WTC11 (cell line): ENCODE measurements around the gene SPIRE2. TPM values are rescaled to one million over a fixed set of nuclear protein-coding genes. Genes with fewer than 3 reads are reported as not detected.
A peak's percentile ranks its signal among the peaks of the same experiment; 100 is the strongest.

Source experiments
- AR ChIP-seq: fragments of 250-450 bp; sonication (Bioruptor Pico); IDR thresholded peaks from 2 replicates; pipeline ENCODE4 v1.9.0; 2021; ENCODE audit warnings: mild to moderate bottlenecking
- CTCF ChIP-seq: fragments of 200-600 bp; IDR thresholded peaks from 2 replicates; pipeline ENCODE4 v1.8.0; 2022; ENCODE audit warnings: antibody characterized with exemption
- ESRRA ChIP-seq: sonication (generic); formaldehyde crosslinking; IDR thresholded peaks from 2 replicates; pipeline ENCODE4 v1.8.1; 2022; ENCODE audit warnings: mild to moderate bottlenecking, missing genetic modification reagents, borderline replicate concordance
- FOXK1 ChIP-seq: sonication (generic); formaldehyde crosslinking; IDR thresholded peaks from 2 replicates; pipeline ENCODE4 v1.8.0; 2022; ENCODE audit warnings: mild to moderate bottlenecking, moderate library complexity, missing genetic modification reagents
- GRHL2 ChIP-seq: fragments of 250-450 bp; sonication (Bioruptor Pico); IDR thresholded peaks from 2 replicates; pipeline ENCODE4 v1.8.0; 2022; ENCODE audit warnings: mild to moderate bottlenecking, moderate library complexity; ENCODE audit not compliant: insufficient replicate concordance, severe bottlenecking
- JUN ChIP-seq: sonication (generic); formaldehyde crosslinking; IDR thresholded peaks from 2 replicates; pipeline ENCODE4 v1.8.0; 2023; ENCODE audit warnings: mild to moderate bottlenecking, missing genetic modification reagents
- KAT7 ChIP-seq: sonication (generic); formaldehyde crosslinking; IDR thresholded peaks from 2 replicates; pipeline ENCODE4 v1.8.1; 2023; ENCODE audit warnings: missing genetic modification reagents, mild to moderate bottlenecking, borderline replicate concordance
- NFE2L1 ChIP-seq: sonication (generic); formaldehyde crosslinking; IDR thresholded peaks from 2 replicates; pipeline ENCODE4 v1.8.1; 2023; ENCODE audit warnings: missing genetic modification reagents
- PRRX2 ChIP-seq: fragments of 250-450 bp; sonication (Bioruptor Pico); IDR thresholded peaks from 2 replicates; pipeline ENCODE4 v1.8.0; 2021; ENCODE audit warnings: mild to moderate bottlenecking
- SMAD4 ChIP-seq: sonication (generic); formaldehyde crosslinking; IDR thresholded peaks from 2 replicates; pipeline ENCODE4 v1.8.0; 2022; ENCODE audit warnings: mild to moderate bottlenecking, missing genetic modification reagents
- SOX15 ChIP-seq: fragments of 250-450 bp; sonication (Bioruptor Pico); IDR thresholded peaks from 2 replicates; pipeline ENCODE4 v1.9.0; 2021; ENCODE audit warnings: mild to moderate bottlenecking
- TP53 ChIP-seq: sonication (generic); formaldehyde crosslinking; IDR thresholded peaks from 2 replicates; pipeline ENCODE4 v1.8.1; 2023; ENCODE audit warnings: mild to moderate bottlenecking, missing genetic modification reagents
- ZNF219 ChIP-seq: sonication (generic); formaldehyde crosslinking; IDR thresholded peaks from 2 replicates; pipeline ENCODE4 v1.8.0; 2023; ENCODE audit warnings: missing genetic modification reagents, mild to moderate bottlenecking, borderline replicate concordance
- ZNF396 ChIP-seq: fragments of 250-450 bp; sonication (Bioruptor Pico); IDR thresholded peaks from 2 replicates; pipeline ENCODE4 v1.8.0; 2021; ENCODE audit warnings: mild to moderate bottlenecking, moderate library complexity, borderline replicate concordance
- total RNA-seq: library from RNA; stranded (reverse); gene quantifications from 3 replicates; pipeline ENCODE4 v1.2.3, GENCODE V29; 2021
- TF ChIP-seq, protein P1 (sequence below): fragments of 250-450 bp; sonication (Bioruptor Pico); conservative IDR thresholded peaks from 2 replicates; pipeline ENCODE4 v1.9.0; 2021; ENCODE audit warnings: mild to moderate bottlenecking
- TF ChIP-seq, protein P2 (sequence below): sonication (generic); formaldehyde crosslinking; IDR thresholded peaks from 2 replicates; pipeline ENCODE4 v1.8.0; 2022; ENCODE audit warnings: mild to moderate bottlenecking, missing genetic modification reagents
- TF ChIP-seq, protein P3 (sequence below): fragments of 250-450 bp; sonication (Bioruptor Pico); IDR thresholded peaks from 2 replicates; pipeline ENCODE4 v2.1.2; 2022; ENCODE audit warnings: mild to moderate bottlenecking, moderate library complexity
- TF ChIP-seq, protein P4 (sequence below): fragments of 250-450 bp; sonication (Bioruptor Pico); IDR thresholded peaks from 2 replicates; pipeline ENCODE4 v1.9.0; 2021; ENCODE audit warnings: moderate library complexity, mild to moderate bottlenecking, inconsistent platforms, borderline replicate concordance
- TF ChIP-seq, protein P5 (sequence below): sonication (generic); formaldehyde crosslinking; IDR thresholded peaks from 2 replicates; pipeline ENCODE4 v1.8.1; 2022; ENCODE audit warnings: low read depth, missing genetic modification reagents, borderline replicate concordance
- TF ChIP-seq, protein P6 (sequence below): fragments of 250-450 bp; sonication (Bioruptor Pico); IDR thresholded peaks from 2 replicates; pipeline ENCODE4 v1.9.0; 2021; ENCODE audit warnings: mild to moderate bottlenecking, borderline replicate concordance
- TF ChIP-seq, protein P7 (sequence below): sonication (generic); formaldehyde crosslinking; IDR thresholded peaks from 2 replicates; pipeline ENCODE4 v1.8.1; 2023; ENCODE audit warnings: mild to moderate bottlenecking, missing genetic modification reagents

The SPIRE2 gene
- total RNA-seq, 1 experiment from 2014 or later = 19.7 TPM

DNA sequence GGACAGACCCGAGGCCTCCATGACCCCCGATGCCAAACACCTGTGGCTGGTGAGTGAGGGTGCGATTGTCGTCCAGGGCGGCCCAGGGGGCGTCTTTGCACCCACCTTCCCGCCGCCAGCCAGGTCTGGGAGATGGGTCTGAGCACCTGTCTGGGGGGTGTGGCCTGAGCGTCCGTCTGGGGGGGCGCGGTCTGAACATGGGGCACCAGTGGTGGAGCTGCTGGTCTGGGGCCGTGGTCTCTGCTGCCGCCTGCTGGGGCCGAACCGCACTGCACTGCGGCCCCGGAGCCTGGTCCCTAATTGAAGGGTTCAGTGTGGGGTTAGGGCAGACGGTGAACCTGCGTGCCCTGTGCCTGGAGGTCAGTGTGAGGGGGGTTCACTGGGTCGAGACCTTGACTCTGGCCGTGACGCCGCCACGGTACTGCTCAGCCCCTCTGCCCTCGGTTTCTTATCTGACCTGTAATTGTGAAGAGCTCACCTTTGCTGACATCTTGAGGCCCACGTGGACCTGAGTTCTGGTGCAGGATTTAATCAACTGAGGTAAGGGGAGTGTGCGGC, 32.6 kb downstream of the SPIRE2 start (continued):
- TF ChIP-seq, protein P1, sequence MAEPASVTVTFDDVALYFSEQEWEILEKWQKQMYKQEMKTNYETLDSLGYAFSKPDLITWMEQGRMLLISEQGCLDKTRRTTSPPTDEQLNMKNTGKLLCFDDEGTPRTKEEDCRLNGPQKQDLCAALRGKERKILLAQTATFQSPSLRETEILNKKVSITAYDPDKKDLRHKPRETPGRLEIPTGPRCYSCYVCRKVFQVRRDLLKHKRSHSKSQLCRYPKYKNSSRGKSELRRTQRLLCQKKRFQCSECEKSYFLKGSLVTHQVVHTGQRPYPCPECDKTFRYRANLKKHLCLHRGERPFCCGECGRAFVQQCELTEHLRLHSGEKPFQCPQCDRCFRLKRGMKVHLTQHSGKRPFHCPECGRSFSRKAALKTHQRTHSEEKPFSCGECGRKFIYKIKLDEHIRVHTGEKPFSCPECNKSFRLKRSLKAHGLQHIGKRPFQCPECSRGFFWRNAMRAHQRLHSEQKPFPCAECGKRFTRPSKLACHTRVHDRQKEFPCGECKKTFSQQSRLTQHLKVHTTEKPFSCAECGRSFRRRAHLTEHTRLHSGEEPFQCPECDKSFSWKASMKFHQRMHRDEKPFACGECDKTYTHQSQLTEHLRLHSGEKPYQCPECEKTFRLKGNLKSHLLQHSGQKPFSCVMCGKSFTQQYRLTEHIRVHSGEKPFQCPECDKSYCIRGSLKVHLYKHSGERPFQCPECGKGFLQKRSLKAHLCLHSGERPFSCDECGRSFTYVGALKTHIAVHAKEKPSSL (CRISPR knock-in tag) = no peak
- TF ChIP-seq, protein P2, sequence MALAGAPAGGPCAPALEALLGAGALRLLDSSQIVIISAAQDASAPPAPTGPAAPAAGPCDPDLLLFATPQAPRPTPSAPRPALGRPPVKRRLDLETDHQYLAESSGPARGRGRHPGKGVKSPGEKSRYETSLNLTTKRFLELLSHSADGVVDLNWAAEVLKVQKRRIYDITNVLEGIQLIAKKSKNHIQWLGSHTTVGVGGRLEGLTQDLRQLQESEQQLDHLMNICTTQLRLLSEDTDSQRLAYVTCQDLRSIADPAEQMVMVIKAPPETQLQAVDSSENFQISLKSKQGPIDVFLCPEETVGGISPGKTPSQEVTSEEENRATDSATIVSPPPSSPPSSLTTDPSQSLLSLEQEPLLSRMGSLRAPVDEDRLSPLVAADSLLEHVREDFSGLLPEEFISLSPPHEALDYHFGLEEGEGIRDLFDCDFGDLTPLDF (CRISPR knock-in tag) = no peak
- no peak for TF ChIP-seq SOX15 (CRISPR knock-in tag)
- TF ChIP-seq AR (CRISPR knock-in tag) = no peak
- no peak for TF ChIP-seq GRHL2 (CRISPR knock-in tag)
- TF ChIP-seq FOXK1 = 0 out of 2 replicates have a peak, but pooled peaks have one; percentile 20
- TF ChIP-seq ZNF219 (CRISPR knock-in tag) = no peak
- TF ChIP-seq, protein P3, sequence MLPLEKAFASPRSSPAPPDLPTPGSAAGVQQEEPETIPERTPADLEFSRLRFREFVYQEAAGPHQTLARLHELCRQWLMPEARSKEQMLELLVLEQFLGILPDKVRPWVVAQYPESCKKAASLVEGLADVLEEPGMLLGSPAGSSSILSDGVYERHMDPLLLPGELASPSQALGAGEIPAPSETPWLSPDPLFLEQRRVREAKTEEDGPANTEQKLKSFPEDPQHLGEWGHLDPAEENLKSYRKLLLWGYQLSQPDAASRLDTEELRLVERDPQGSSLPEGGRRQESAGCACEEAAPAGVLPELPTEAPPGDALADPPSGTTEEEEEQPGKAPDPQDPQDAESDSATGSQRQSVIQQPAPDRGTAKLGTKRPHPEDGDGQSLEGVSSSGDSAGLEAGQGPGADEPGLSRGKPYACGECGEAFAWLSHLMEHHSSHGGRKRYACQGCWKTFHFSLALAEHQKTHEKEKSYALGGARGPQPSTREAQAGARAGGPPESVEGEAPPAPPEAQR (CRISPR knock-in tag) = no peak
- no peak for TF ChIP-seq ESRRA (CRISPR knock-in tag)
- TF ChIP-seq, protein P4, sequence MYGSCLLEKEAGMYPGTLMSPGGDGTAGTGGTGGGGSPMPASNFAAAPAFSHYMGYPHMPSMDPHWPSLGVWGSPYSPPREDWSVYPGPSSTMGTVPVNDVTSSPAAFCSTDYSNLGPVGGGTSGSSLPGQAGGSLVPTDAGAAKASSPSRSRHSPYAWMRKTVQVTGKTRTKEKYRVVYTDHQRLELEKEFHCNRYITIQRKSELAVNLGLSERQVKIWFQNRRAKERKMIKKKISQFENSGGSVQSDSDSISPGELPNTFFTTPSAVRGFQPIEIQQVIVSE (CRISPR knock-in tag) = no peak
- TF ChIP-seq, protein P5, sequence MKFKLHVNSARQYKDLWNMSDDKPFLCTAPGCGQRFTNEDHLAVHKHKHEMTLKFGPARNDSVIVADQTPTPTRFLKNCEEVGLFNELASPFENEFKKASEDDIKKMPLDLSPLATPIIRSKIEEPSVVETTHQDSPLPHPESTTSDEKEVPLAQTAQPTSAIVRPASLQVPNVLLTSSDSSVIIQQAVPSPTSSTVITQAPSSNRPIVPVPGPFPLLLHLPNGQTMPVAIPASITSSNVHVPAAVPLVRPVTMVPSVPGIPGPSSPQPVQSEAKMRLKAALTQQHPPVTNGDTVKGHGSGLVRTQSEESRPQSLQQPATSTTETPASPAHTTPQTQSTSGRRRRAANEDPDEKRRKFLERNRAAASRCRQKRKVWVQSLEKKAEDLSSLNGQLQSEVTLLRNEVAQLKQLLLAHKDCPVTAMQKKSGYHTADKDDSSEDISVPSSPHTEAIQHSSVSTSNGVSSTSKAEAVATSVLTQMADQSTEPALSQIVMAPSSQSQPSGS (CRISPR knock-in tag) = no peak
- no peak for TF ChIP-seq TP53
- TF ChIP-seq CTCF = peak; percentile 99
- no peak for TF ChIP-seq KAT7 (CRISPR knock-in tag)
- no peak for TF ChIP-seq JUN (CRISPR knock-in tag)
- TF ChIP-seq, protein P6, sequence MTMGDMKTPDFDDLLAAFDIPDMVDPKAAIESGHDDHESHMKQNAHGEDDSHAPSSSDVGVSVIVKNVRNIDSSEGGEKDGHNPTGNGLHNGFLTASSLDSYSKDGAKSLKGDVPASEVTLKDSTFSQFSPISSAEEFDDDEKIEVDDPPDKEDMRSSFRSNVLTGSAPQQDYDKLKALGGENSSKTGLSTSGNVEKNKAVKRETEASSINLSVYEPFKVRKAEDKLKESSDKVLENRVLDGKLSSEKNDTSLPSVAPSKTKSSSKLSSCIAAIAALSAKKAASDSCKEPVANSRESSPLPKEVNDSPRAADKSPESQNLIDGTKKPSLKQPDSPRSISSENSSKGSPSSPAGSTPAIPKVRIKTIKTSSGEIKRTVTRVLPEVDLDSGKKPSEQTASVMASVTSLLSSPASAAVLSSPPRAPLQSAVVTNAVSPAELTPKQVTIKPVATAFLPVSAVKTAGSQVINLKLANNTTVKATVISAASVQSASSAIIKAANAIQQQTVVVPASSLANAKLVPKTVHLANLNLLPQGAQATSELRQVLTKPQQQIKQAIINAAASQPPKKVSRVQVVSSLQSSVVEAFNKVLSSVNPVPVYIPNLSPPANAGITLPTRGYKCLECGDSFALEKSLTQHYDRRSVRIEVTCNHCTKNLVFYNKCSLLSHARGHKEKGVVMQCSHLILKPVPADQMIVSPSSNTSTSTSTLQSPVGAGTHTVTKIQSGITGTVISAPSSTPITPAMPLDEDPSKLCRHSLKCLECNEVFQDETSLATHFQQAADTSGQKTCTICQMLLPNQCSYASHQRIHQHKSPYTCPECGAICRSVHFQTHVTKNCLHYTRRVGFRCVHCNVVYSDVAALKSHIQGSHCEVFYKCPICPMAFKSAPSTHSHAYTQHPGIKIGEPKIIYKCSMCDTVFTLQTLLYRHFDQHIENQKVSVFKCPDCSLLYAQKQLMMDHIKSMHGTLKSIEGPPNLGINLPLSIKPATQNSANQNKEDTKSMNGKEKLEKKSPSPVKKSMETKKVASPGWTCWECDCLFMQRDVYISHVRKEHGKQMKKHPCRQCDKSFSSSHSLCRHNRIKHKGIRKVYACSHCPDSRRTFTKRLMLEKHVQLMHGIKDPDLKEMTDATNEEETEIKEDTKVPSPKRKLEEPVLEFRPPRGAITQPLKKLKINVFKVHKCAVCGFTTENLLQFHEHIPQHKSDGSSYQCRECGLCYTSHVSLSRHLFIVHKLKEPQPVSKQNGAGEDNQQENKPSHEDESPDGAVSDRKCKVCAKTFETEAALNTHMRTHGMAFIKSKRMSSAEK (CRISPR knock-in tag) = no peak
- no peak for TF ChIP-seq ZNF396 (CRISPR knock-in tag)
- TF ChIP-seq SMAD4 (CRISPR knock-in tag) = no peak
- TF ChIP-seq NFE2L1 = no peak
- no peak for TF ChIP-seq PRRX2 (CRISPR knock-in tag)
- TF ChIP-seq, protein P7, sequence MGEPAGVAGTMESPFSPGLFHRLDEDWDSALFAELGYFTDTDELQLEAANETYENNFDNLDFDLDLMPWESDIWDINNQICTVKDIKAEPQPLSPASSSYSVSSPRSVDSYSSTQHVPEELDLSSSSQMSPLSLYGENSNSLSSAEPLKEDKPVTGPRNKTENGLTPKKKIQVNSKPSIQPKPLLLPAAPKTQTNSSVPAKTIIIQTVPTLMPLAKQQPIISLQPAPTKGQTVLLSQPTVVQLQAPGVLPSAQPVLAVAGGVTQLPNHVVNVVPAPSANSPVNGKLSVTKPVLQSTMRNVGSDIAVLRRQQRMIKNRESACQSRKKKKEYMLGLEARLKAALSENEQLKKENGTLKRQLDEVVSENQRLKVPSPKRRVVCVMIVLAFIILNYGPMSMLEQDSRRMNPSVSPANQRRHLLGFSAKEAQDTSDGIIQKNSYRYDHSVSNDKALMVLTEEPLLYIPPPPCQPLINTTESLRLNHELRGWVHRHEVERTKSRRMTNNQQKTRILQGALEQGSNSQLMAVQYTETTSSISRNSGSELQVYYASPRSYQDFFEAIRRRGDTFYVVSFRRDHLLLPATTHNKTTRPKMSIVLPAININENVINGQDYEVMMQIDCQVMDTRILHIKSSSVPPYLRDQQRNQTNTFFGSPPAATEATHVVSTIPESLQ (CRISPR knock-in tag) = no peak
